GM19099 (cell line): ENCODE measurements around the gene PLEKHD1.

ENCODE experiments used
- POLR2A ChIP-seq: IDR thresholded peaks from 3 replicates; pipeline ENCODE4 v1.6.1; 2011; ENCODE audit warnings: low read depth; ENCODE audit not compliant: insufficient read length; ENCODE audit errors: extremely low read depth

Gene PLEKHD1

DNA sequence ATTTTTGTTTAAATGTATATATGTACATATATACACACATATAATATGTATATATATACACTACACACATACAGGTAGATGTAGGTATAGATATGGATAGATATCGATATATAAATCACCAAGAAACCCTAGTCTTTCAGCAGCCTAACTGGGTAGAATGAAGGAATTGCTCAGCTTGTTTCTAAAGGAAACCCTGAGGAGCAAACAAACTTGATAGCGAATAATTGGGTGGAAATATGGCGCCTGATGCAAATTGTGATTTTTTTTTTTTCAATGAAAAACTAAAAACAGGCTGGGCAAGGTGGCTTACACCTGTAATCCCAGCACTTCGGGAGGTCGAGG lies 90.4 kb downstream of the PLEKHD1 start:
- no peak for TF ChIP-seq POLR2A

DNA sequence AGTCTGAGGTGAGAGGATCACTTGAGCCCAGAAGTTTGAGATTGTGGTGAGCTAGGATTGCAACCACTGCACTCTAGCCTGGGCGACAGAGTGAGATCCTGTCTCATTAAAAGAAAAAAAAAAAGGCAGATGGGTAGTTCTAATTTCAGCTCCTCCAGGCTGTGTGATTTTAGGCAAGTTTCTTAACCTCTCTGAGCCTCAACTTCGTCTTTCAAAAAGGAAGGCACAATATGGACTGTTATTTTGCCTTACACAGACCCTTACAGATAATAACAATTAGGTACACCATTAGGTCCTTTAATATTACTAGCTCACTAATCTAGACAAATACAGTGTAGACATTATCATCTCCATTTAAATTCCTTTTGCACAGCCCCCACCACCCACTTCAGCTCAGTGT lies 94.9 kb downstream of the PLEKHD1 start:
- TF ChIP-seq POLR2A = no peak

DNA sequence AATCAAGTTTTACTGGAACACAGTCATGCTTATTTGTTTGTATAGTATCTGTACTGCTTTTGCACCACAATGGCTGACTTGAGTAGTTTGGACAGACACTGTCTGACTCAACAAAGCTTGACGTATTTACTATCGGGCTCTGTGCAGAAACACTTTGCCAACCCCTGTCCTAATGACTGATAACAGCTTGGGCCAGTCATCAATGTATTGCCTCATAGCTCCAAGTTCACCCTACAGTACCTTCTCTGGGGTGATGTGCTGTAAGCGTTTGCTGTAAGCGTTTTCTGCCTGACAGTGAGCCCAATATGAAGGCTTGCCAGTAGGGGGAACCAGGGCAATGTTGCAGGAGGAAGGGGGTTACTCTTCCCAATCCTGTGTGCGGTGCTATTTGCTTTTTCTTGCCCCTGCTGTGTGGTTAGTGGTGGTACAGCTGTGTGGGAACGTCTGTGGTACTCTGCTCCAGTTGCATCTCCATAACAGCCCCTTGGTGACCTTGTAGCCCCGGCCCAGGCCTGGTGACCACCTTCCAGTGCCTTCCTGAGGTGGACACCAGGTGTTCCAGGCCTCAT lies 95.6 kb downstream of the PLEKHD1 start:
- no peak for TF ChIP-seq POLR2A
